Mesenchymal stem cell (in vitro differentiated cells and primary cell): Measurements from ENCODE around the gene MAJIN.

Source experiments
- DNase-seq: peaks from one replicate; pipeline ENCODE4 v3.0.0-alpha.2; 2013
- H2AFZ ChIP-seq: one replicate; pipeline ENCODE4 v1.6.1; 2013; ENCODE audit warnings: low read depth, mild to moderate bottlenecking, control low read depth, inconsistent platforms, low read length, moderate library complexity
- H2AK5ac ChIP-seq: 2 replicates; pipeline ENCODE4 v1.6.1; 2013; ENCODE audit warnings: low read length, moderate library complexity, mild to moderate bottlenecking, inconsistent platforms; ENCODE audit not compliant: severe bottlenecking
- H2BK120ac ChIP-seq: one replicate; pipeline ENCODE4 v1.6.1; 2013; ENCODE audit warnings: low read depth, mild to moderate bottlenecking, inconsistent platforms, low read length, moderate library complexity
- H2BK12ac ChIP-seq, 2 experiments: one replicate each; pipeline ENCODE4 v1.6.1; 2013; ENCODE audit warnings: inconsistent platforms in 2 of 2, low read length in 2 of 2, mild to moderate bottlenecking in 2 of 2, moderate library complexity in 2 of 2, control low read depth in 1 of 2
- H2BK15ac ChIP-seq: one replicate; pipeline ENCODE4 v1.6.1; 2013; ENCODE audit warnings: mild to moderate bottlenecking, low read depth, inconsistent platforms; ENCODE audit not compliant: poor library complexity, severe bottlenecking
- H2BK5ac ChIP-seq: 2 replicates; pipeline ENCODE4 v1.6.1; 2013; ENCODE audit warnings: low read depth, mild to moderate bottlenecking, low read length, control low read depth, inconsistent platforms; ENCODE audit not compliant: poor library complexity, severe bottlenecking
- H3K14ac ChIP-seq, 2 experiments: one replicate each; pipeline ENCODE4 v1.6.1; 2013; ENCODE audit warnings: inconsistent platforms in 2 of 2, low read length in 2 of 2, control low read depth in 1 of 2, mild to moderate bottlenecking in 1 of 2, moderate library complexity in 1 of 2
- H3K18ac ChIP-seq, 2 experiments: one replicate each; pipeline ENCODE4 v1.6.1; 2013; ENCODE audit warnings: inconsistent platforms in 2 of 2, low read length in 2 of 2, control low read depth in 1 of 2, low read depth in 1 of 2, mild to moderate bottlenecking in 1 of 2
- H3K23ac ChIP-seq, 2 experiments: one replicate each; pipeline ENCODE4 v1.6.1; 2013; ENCODE audit warnings: inconsistent platforms in 2 of 2, low read length in 2 of 2, mild to moderate bottlenecking in 2 of 2, moderate library complexity in 2 of 2, control low read depth in 1 of 2
- H3K27ac ChIP-seq: 2 replicates; pipeline ENCODE4 v1.5.1; 2013; ENCODE audit warnings: mild to moderate bottlenecking, moderate library complexity, low read length, control low read depth, inconsistent platforms; ENCODE audit not compliant: poor library complexity, severe bottlenecking
- H3K27me3 ChIP-seq, 2 experiments: 2 replicates each; pipeline versions ENCODE4 v1.6.1 to v1.7.0; 2013; ENCODE audit warnings: low read length in 2 of 2, mild to moderate bottlenecking in 2 of 2, moderate library complexity in 2 of 2, control low read depth in 1 of 2, inconsistent platforms in 1 of 2; ENCODE audit not compliant: control insufficient read depth in 1 of 2, insufficient read depth in 1 of 2
- H3K36me3 ChIP-seq, 2 experiments: 2 replicates each; pipeline versions ENCODE4 v1.6.1 to v1.7.0; 2013; ENCODE audit warnings: low read length in 2 of 2, control low read depth in 1 of 2, inconsistent platforms in 1 of 2, low read depth in 1 of 2, mild to moderate bottlenecking in 1 of 2; ENCODE audit not compliant: insufficient read depth in 2 of 2, control insufficient read depth in 1 of 2
- H3K4ac ChIP-seq, 2 experiments: one replicate each; pipeline ENCODE4 v1.6.1; 2013; ENCODE audit warnings: inconsistent platforms in 2 of 2, low read length in 2 of 2, mild to moderate bottlenecking in 2 of 2, moderate library complexity in 2 of 2, control low read depth in 1 of 2, low read depth in 1 of 2
- H3K4me1 ChIP-seq: 2 replicates; pipeline ENCODE4 v1.6.1; 2013; ENCODE audit warnings: low read depth, low read length, control low read depth; ENCODE audit not compliant: control insufficient read depth, insufficient read depth
- H3K4me2 ChIP-seq: 2 replicates; pipeline ENCODE4 v1.6.1; 2013; ENCODE audit warnings: low read length, mild to moderate bottlenecking, inconsistent platforms; ENCODE audit not compliant: poor library complexity, severe bottlenecking
- H3K4me3 ChIP-seq, 2 experiments: 2 replicates each; pipeline versions ENCODE4 v1.5.1 to v1.7.0; 2013; ENCODE audit warnings: low read length in 2 of 2, mild to moderate bottlenecking in 2 of 2, control low read depth in 1 of 2, low read depth in 1 of 2; ENCODE audit not compliant: insufficient read depth in 1 of 2
- H3K79me1 ChIP-seq: replicated peaks from 2 replicates; pipeline ENCODE4 v1.6.1; 2013; ENCODE audit warnings: mild to moderate bottlenecking, control low read depth, low read length, inconsistent platforms; ENCODE audit not compliant: poor library complexity, severe bottlenecking
- H3K9ac ChIP-seq: 2 replicates; pipeline ENCODE4 v1.7.0; 2013; ENCODE audit warnings: mild to moderate bottlenecking, low read length, moderate library complexity
- H3K9me3 ChIP-seq: 2 replicates; pipeline ENCODE4 v1.7.0; 2013; ENCODE audit warnings: mild to moderate bottlenecking, low read length; ENCODE audit not compliant: control insufficient read depth
- H4K8ac ChIP-seq: one replicate; pipeline ENCODE4 v1.6.1; 2013; ENCODE audit warnings: inconsistent platforms, mild to moderate bottlenecking, low read length, moderate library complexity
- H4K91ac ChIP-seq: one replicate; pipeline ENCODE4 v1.6.1; 2013; ENCODE audit warnings: mild to moderate bottlenecking, low read length, inconsistent platforms
- WGBS: methylation state at CpG from one replicate; pipeline ENCODE4 v1.1.7; 2013; ENCODE audit warnings: mixed read lengths; 5-methylcytosine and 5-hydroxymethylcytosine counted together

Gene MAJIN

DNA sequence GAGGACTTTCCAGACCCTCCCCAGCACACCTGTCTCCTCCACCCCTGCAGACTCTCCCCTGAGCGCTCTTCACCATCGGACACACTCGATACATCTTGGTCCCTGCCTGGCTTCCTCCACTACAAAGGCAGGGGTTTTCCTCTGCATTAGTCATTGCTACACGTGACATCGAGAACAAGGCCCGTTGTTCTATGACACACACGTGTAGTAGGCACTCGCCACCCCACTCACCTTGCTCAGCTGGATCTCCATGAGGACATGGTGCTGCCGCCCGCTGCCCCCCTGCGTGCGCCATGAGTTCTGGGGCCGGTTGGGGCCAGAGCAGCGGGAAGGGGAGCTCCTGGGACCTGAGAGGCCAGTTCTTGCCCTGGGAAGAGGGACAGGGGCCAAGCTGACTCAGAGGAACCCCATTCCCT, 71.6 kb downstream of the MAJIN start:
- no peak for DNase-seq
- Histone ChIP-seq H2BK120ac (no peak overlapping the region), H3K9me3 (no peaks in the 10 kb centered on the region), H2BK12ac (no peak overlapping the region), H2AK5ac (no peak overlapping the region), H3K9ac (no peak overlapping the region), H4K8ac (no peak overlapping the region), H3K4me2 (no peak overlapping the region), H3K4ac (no peak overlapping the region), H3K23ac (no peak overlapping the region), H4K91ac (no peak overlapping the region), H3K18ac (no peak overlapping the region), H3K27ac (no peak overlapping the region), H3K4me3 (no peak overlapping the region), H3K79me1 (peaks cover 3% of the 10 kb centered on the region), H3K36me3 (peaks cover 79 to 81% of the 10 kb centered on the region in 2 experiments), H3K27me3 (no peaks in the 10 kb centered on the region), H2BK15ac (no peak overlapping the region), H3K14ac (no peak overlapping the region), H3K4me1 (peaks cover 3% of the 10 kb centered on the region), H2AFZ (no peak overlapping the region), H2BK5ac (no peak overlapping the region)
- 95% methylated on average over 14 of the region's 14 CpGs for WGBS

DNA sequence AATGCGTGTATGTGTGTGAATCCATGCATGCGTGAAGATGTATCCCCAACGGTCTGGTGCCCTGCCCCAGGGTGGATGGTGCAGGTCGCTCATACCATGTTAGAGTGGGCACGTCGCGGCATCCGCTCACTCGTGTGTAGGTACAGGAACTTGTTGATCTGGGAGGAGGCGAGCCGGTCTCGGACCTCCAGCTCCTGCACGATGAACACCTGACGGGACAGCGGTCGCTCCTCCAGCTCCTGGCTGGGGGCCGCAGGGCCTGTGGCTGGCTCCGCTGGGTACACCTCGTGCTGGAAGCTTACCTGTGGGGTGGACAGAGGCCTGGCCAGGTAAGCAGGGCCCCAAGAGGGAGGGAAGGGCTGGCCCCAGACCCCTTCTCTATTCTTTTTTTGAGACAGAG, 73.4 kb downstream of the MAJIN start:
- Histone ChIP-seq H3K36me3 (peaks cover 80 to 87% of the 10 kb centered on the region in 2 experiments), H2AFZ (no peak overlapping the region), H2BK12ac (no peak overlapping the region), H2BK15ac (no peak overlapping the region), H2AK5ac (no peak overlapping the region), H3K14ac (no peak overlapping the region), H3K27ac (no peak overlapping the region), H3K4me1 (peaks cover 11% of the 10 kb centered on the region), H3K18ac (no peak overlapping the region), H3K9ac (no peak overlapping the region), H2BK5ac (no peak overlapping the region), H3K79me1 (peaks cover 3% of the 10 kb centered on the region), H3K27me3 (no peaks in the 10 kb centered on the region), H3K4me3 (no peak overlapping the region), H4K8ac (no peak overlapping the region), H3K4ac (no peak overlapping the region), H3K9me3 (no peaks in the 10 kb centered on the region), H4K91ac (no peak overlapping the region), H3K23ac (no peak overlapping the region), H2BK120ac (no peak overlapping the region), H3K4me2 (no peak overlapping the region)
- 98% methylated on average over 19 of the region's 19 CpGs for WGBS
- no peak for DNase-seq

DNA sequence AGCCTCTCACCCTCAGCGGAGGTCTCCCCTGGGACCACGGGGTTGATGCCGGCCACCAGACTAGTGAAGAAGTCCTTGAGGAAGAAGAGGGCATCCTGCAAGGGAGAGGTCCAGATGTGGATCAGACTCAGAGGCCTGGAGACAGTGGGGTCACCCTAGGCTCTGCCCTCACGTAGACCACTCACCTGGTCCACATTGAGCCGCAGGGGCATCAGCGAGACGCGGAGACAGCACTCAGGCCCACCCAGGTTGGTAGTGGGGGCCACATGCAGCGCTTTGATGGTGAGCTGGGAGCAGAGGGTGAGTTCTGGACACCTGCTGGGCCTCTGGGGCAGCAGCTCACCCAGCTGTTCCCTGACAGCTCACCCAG, 73.8 kb downstream of the MAJIN start:
- Histone ChIP-seq H3K79me1 (peaks cover 3% of the 10 kb centered on the region), H2AFZ (no peak overlapping the region), H3K9ac (no peak overlapping the region), H4K91ac (no peak overlapping the region), H2BK5ac (no peak overlapping the region), H3K9me3 (no peaks in the 10 kb centered on the region), H3K36me3 (peaks cover 76 to 82% of the 10 kb centered on the region in 2 experiments), H2BK12ac (no peak overlapping the region), H3K4me1 (peaks cover 16% of the 10 kb centered on the region), H3K27ac (no peak overlapping the region), H2BK15ac (no peak overlapping the region), H3K4ac (no peak overlapping the region), H3K14ac (no peak overlapping the region), H3K18ac (no peak overlapping the region), H2BK120ac (no peak overlapping the region), H3K4me3 (no peak overlapping the region), H3K4me2 (no peak overlapping the region), H4K8ac (no peak overlapping the region), H3K27me3 (no peaks in the 10 kb centered on the region), H2AK5ac (no peak overlapping the region), H3K23ac (no peak overlapping the region)
- DNase-seq, result no peak
- 99% methylated on average over 8 of the region's 9 CpGs for WGBS

DNA sequence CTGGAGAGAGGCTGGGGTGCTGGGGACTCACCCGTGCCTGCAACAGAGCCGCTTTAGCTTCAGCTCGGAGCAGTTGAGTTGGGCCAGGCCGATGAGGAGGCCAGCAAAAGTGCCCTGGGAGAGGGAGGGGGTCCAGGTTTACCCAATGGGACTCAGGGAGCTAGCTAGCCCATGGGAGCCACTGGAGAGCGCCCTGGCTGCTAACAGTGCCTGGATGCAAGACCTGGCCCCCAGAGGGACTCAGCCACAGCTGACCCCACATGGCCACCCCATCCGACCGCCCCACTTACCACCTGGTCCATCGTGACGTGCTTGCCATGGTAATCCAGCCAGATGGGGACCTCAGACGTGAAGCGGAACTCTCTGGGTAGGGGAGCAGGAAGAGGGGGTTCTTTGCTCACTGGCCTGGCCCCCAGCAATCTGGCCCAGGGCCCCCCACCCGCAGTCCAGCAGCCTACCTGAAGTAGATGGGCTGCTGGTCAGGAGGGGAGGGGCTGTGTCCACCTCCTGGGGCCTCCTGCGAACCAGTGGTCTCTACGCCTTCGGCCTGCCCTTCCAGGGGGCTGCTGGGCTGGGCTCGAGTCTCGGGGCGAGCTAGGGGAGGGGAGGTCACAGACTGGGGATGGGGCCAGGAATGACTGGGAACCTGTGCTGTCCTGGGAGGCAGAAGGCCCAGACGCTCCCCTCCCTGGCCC, 74.4 kb downstream of the MAJIN start:
- H3K9me3 ChIP-seq, result no peaks in the 10 kb centered on the region
- H3K9ac ChIP-seq, result no peak overlapping the region
- H3K4me2 ChIP-seq, result no peak overlapping the region
- H3K14ac ChIP-seq, result no peak overlapping the region
- H2BK12ac ChIP-seq, result no peak overlapping the region
- H4K8ac ChIP-seq, result no peak overlapping the region
- H3K4ac ChIP-seq, result no peak overlapping the region
- peaks cover 71 to 77% of the 10 kb centered on the region in 2 experiments for H3K36me3 ChIP-seq
- H2BK120ac ChIP-seq, result no peak overlapping the region
- no peak for DNase-seq
- H3K18ac ChIP-seq, result no peak overlapping the region
- H2AK5ac ChIP-seq, result no peak overlapping the region
- no peak overlapping the region for H2BK15ac ChIP-seq
- peaks cover 3% of the 10 kb centered on the region for H3K79me1 ChIP-seq
- H3K4me1 ChIP-seq, result peaks cover 17% of the 10 kb centered on the region
- H2AFZ ChIP-seq, result no peak overlapping the region
- WGBS, result 96% methylated on average over 18 of the region's 19 CpGs
- H3K4me3 ChIP-seq, result no peak overlapping the region
- H4K91ac ChIP-seq, result no peak overlapping the region
- H3K23ac ChIP-seq, result no peak overlapping the region
- H3K27me3 ChIP-seq, result no peaks in the 10 kb centered on the region
- no peak overlapping the region for H2BK5ac ChIP-seq
- H3K27ac ChIP-seq, result no peak overlapping the region
